ENCODE measurements around the gene CELSR2.
A peak's percentile ranks its signal among the peaks of the same experiment; 100 is the strongest.
"Not testable (repeated sequence)": the region's sequence is repeated elsewhere in the genome, so short reads cannot be mapped to it uniquely, and the experiment has no call there.

CELSR2 gene

GRCh38 chr1:109248797-109249629 lies at the start of gene CELSR2:
CELSR2 (plus strand) TSS chr1:109249539; CDS start chr1:109250080, 541 bp downstream.
- peak; percentile 74 for DNase-seq

- peak; percentile 18 for DNase-seq
These were observed 49.6 kb upstream of the CELSR2 start for GRCh38 chr1:109199710-109200109.

- DNase-seq: peak; percentile 84
These were observed 48.1 kb upstream of the CELSR2 start for GRCh38 chr1:109201123-109201703.

- no peak for DNase-seq
These were observed 44.9 kb upstream of the CELSR2 start for GRCh38 chr1:109204484-109204883.

GRCh38 chr1:109206339-109206738 lies 43.0 kb upstream of the CELSR2 start:
- DNase-seq: no peak

- DNase-seq: no peak
These were observed 41.8 kb upstream of the CELSR2 start for GRCh38 chr1:109207467-109208103.

GRCh38 chr1:109208394-109208793 lies 40.9 kb upstream of the CELSR2 start:
- DNase-seq: no peak

- no peak for DNase-seq
These were observed 40.4 kb upstream of the CELSR2 start for GRCh38 chr1:109208836-109209463.

- no peak for DNase-seq
These were observed 39.3 kb upstream of the CELSR2 start for GRCh38 chr1:109210058-109210457.

GRCh38 chr1:109213345-109213823 lies 36.0 kb upstream of the CELSR2 start:
- DNase-seq: no peak

- peak; percentile 90 for DNase-seq
These were observed 35.3 kb upstream of the CELSR2 start, which contains the start of gene SARS1 for GRCh38 chr1:109213824-109214693. SARS1 (plus strand) TSS chr1:109213918; CDS start chr1:109213993, 75 bp downstream.

- peak; percentile 63 for DNase-seq
These were observed 34.4 kb upstream of the CELSR2 start for GRCh38 chr1:109214695-109215623.

- no peak for DNase-seq
These were observed 32.7 kb upstream of the CELSR2 start for GRCh38 chr1:109216662-109217061.

- DNase-seq: no peak
These were observed 30.8 kb upstream of the CELSR2 start for GRCh38 chr1:109218516-109218915.

GRCh38 chr1:109221201-109221600 lies 28.1 kb upstream of the CELSR2 start:
- not testable (repeated sequence) for DNase-seq

- DNase-seq: no peak
These were observed 24.0 kb upstream of the CELSR2 start for GRCh38 chr1:109225308-109225707.

GRCh38 chr1:109225711-109226445 lies 23.5 kb upstream of the CELSR2 start:
- no peak for DNase-seq

- DNase-seq: no peak
These were observed 21.2 kb upstream of the CELSR2 start for GRCh38 chr1:109228167-109228566.

GRCh38 chr1:109229531-109230127 lies 19.7 kb upstream of the CELSR2 start:
- DNase-seq: no peak

- no peak for DNase-seq
These were observed 18.3 kb upstream of the CELSR2 start for GRCh38 chr1:109231066-109231465.
